Stimulated activated CD4-positive, alpha-beta T cell treated with anti-CD3 and anti-CD28 coated beads, TNF-alpha, amount 100 ng/mL, for 4 hours (primary cell): ENCODE data around the gene EXOSC5.
"Not testable (repeated sequence)": the region's sequence is repeated elsewhere in the genome, so short reads cannot be mapped to it uniquely, and the experiment has no call there.

Source experiments
- DNase-seq, 3 experiments: peaks; one replicate each; pipeline ENCODE4 v3.0.0-alpha.2; 2020; ENCODE audit warnings: low read depth in 3 of 3

Gene EXOSC5

GRCh38 chr19:41350735-41351338 lies 46.3 kb downstream of the EXOSC5 start:
- DNase-seq: no peak

GRCh38 chr19:41346916-41347315 lies 50.2 kb downstream of the EXOSC5 start:
- DNase-seq: not testable (repeated sequence)

DNA sequence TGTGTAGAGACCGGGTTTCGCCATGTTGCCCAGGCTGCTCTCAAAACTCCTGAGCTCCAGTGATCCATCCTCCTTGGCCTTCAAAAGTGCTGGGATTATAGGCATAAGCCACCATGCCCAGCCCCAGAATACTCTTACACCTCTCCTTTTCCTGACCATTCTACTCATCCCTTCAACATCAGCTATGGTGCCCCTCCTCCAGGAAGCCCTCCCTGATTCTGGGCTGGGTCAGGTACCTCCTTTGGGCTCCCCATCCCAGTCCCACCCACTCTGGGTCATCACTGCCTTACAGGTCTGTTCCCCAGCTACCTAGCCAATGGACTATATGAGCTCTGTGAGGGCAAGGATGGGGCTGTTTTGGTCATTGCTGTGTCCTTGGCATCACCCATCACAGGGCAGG lies 53.0 kb downstream of the EXOSC5 start:
- DNase-seq: no peak

DNA sequence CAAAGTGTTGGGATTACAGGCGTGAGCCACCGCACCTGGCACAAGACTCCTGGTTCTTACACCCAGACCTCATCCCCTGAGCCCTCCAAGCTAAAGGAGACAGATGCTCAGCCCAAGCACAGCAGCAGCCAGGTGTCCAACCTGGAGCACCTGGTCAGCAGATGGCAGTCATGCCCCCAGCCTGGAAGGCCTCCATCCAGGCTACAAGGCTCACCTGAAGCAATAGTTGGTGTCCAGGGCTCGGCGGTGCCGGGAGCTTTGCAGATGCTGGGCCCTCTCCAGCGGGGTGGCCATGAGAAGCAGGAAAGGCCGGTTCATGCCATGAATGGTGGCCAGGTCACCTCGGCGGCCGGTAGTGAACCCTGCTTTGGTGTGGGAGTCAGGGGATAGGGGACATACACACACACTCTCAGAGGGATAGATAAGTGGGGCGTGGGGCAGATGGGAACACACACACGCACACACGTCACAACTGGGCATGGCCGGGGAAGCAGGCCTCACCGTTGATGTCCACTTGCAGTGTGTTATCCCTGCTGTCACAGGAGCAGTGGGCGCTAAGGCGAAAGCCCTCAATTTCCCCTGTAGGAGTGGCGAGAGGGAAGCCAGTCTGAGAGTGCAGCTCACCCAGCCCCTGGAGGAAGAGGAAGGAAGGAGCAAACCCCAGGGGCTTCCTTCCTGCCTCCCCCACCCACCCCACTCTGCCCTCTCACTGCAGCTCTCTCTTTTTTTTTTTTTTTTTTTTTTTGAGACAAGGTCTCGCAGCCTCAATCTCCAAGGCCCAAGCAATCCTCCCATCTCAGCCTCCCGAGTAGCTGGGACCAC lies 55.3 kb downstream of the EXOSC5 start:
- no peak for DNase-seq

- DNase-seq: no peak
Observed at GRCh38 chr19:41339936-41340335, 57.2 kb downstream of the EXOSC5 start.
